ENCODE results near the gene FAM170B.

Gene FAM170B

GRCh38 chr10:49083261-49083660 lies 50.6 kb downstream of the FAM170B start:
- ChIA-PET CTCF (interaction anchor here (0.9 kb wide), 1 partner anchor 18 kb away, joined by 3 read pairs; no protein-coding TSS in a partner anchor), POLR2A (no interaction called here)
- no peak for TF ChIP-seq CTCF (IDR thresholded peaks at IDR 0.05; ENCODE audit: insufficient read depth, low read length, missing control alignments)
- H3K4me3 ChIP-seq (ENCODE audit: low read depth, low read length) = no peak overlapping the region
- DNase-seq (ENCODE audit: low read depth, low spot score) = no peak

- CTCF ChIA-PET = interaction anchor here (0.9 kb wide), 1 partner anchor 18 kb away, joined by 3 read pairs; no protein-coding TSS in a partner anchor
- DNase-seq (ENCODE audit: low read depth, low spot score) = no peak
- H3K4me3 ChIP-seq (ENCODE audit: low read depth, low read length) = no peak overlapping the region
- POLR2A ChIA-PET = no interaction called here
- no peak for TF ChIP-seq CTCF (IDR thresholded peaks at IDR 0.05; ENCODE audit: insufficient read depth, low read length, missing control alignments)
These were observed 51.1 kb downstream of the FAM170B start for GRCh38 chr10:49082766-49083165.

GRCh38 chr10:49081547-49082275 lies 52.1 kb downstream of the FAM170B start:
- TF ChIP-seq CTCF (IDR thresholded peaks at IDR 0.05; ENCODE audit: insufficient read depth, low read length, missing control alignments) = no peak
- POLR2A ChIA-PET = no interaction called here
- no peak overlapping the region for H3K4me3 ChIP-seq (ENCODE audit: low read depth, low read length)
- CTCF ChIA-PET = interaction anchor here (0.7 kb wide), 1 partner anchor 80 kb away, joined by 3 read pairs; no protein-coding TSS in a partner anchor
- no peak for DNase-seq (ENCODE audit: low read depth, low spot score)

All from AG04449 (cell line).